Endothelial cell of umbilical vein (primary cell): ENCODE measurements around the gene MED12L. TPM values are rescaled to one million over a fixed set of nuclear protein-coding genes. Genes with fewer than 3 reads are reported as not detected.
A peak's percentile ranks its signal among the peaks of the same experiment; 100 is the strongest.

Experiments
- BruUV-seq: library from RNA; stranded (reverse); fragments of 400-500 nt; replicated peaks from 2 replicates; lab custom pipeline; 2021; lab: Mats Ljungman, UMichigan
- CTCF ChIA-PET: fragments of 300-600, 350-600 bp; sonication (Branson Sonifier 250); formaldehyde crosslinking; loops from one replicate; lab custom pipeline; 2021; ENCODE audit warnings: antibody characterized with exemption, inconsistent platforms; lab: Charles Lee
- POLR2A ChIA-PET: fragments of 300-600, 350-600 bp; sonication (Branson Sonifier 250); formaldehyde crosslinking; loops from one replicate; lab custom pipeline; 2021; ENCODE audit warnings: antibody characterized with exemption, inconsistent platforms; lab: Charles Lee
- DNase-seq: peaks from one replicate; pipeline ENCODE4 v3.0.0-alpha.2; 2011; ENCODE audit warnings: low read depth, low spot score
- FAIRE-seq: peaks from 2 replicates; lab custom pipeline; 2011; peaks lifted over from hg19 to GRCh38; lab: Jason Lieb, UNC
- H2AFZ ChIP-seq: 2 replicates; pipeline ENCODE4 v1.6.0; 2012; ENCODE audit warnings: low read depth, low read length, control low read depth, inconsistent platforms
- H3K27ac ChIP-seq: 2 replicates; pipeline ENCODE4 v1.5.1; 2011; ENCODE audit warnings: low read depth, mild to moderate bottlenecking, control low read depth, low read length, moderate library complexity; ENCODE audit not compliant: insufficient read depth
- H3K27me3 ChIP-seq, 2 experiments: 2 replicates each; pipeline versions ENCODE4 v1.6.0 to v1.6.1; 2011; ENCODE audit warnings: low read length in 2 of 2, mixed read lengths in 1 of 2; ENCODE audit not compliant: control insufficient read depth in 2 of 2, insufficient read depth in 2 of 2
- H3K36me3 ChIP-seq, 2 experiments: 2 replicates in 1 of 2; 3 replicates in 1 of 2; pipeline ENCODE4 v1.5.1; 2011; ENCODE audit warnings: low read length in 2 of 2, mild to moderate bottlenecking in 1 of 2, moderate library complexity in 1 of 2; ENCODE audit not compliant: control insufficient read depth in 2 of 2, insufficient read depth in 2 of 2; ENCODE audit errors: extremely low read depth in 1 of 2
- H3K4me1 ChIP-seq: 3 replicates; pipeline ENCODE4 v1.5.1; 2011; ENCODE audit warnings: mild to moderate bottlenecking, low read length; ENCODE audit not compliant: control insufficient read depth, insufficient read depth; ENCODE audit errors: extremely low read depth
- H3K4me2 ChIP-seq: 2 replicates; pipeline ENCODE4 v1.6.1; 2011; ENCODE audit warnings: low read length, control low read depth, mixed read lengths; ENCODE audit not compliant: insufficient read depth
- H3K4me3 ChIP-seq, 3 experiments: fragments of 200-600 bp in 1 of 3; sonication (generic), shearing (Covaris generic) in 1 of 3; replicated peaks in 1 of 3; 2 replicates each; pipeline ENCODE4 v1.5.1; 2011 to 2016; ENCODE audit warnings: control low read depth in 3 of 3, low read length in 3 of 3, mild to moderate bottlenecking in 2 of 3, inconsistent platforms in 1 of 3, low read depth in 1 of 3, moderate library complexity in 1 of 3; ENCODE audit not compliant: insufficient read depth in 1 of 3
- H3K79me2 ChIP-seq: 2 replicates; pipeline ENCODE4 v1.6.0; 2012; ENCODE audit warnings: low read length, inconsistent platforms; ENCODE audit not compliant: control insufficient read depth, insufficient read depth
- H3K9ac ChIP-seq: replicated peaks from 2 replicates; pipeline ENCODE3; 2011; ENCODE audit warnings: low read length, control low read depth; ENCODE audit not compliant: insufficient read depth; ENCODE audit errors: extremely low read depth
- H3K9me1 ChIP-seq: replicated peaks from 3 replicates; pipeline ENCODE4 v1.6.0; 2011; ENCODE audit warnings: mild to moderate bottlenecking, low read length; ENCODE audit not compliant: control insufficient read depth, insufficient read depth; ENCODE audit errors: extremely low read depth
- H3K9me3 ChIP-seq: replicated peaks from 2 replicates; pipeline ENCODE4 v1.5.1; 2012; ENCODE audit warnings: low read length, inconsistent platforms; ENCODE audit not compliant: control insufficient read depth, insufficient read depth
- H4K20me1 ChIP-seq: replicated peaks from 2 replicates; pipeline ENCODE3; 2011; ENCODE audit warnings: mild to moderate bottlenecking, low read length; ENCODE audit not compliant: control insufficient read depth, insufficient read depth; ENCODE audit errors: extremely low read depth
- EZH2 ChIP-seq: IDR thresholded peaks from 2 replicates; pipeline ENCODE4 v1.6.1; 2012; ENCODE audit warnings: borderline replicate concordance, low read depth, mild to moderate bottlenecking, moderate library complexity, low read length, inconsistent platforms; ENCODE audit not compliant: severe bottlenecking
- FOS ChIP-seq: IDR thresholded peaks from 2 replicates; pipeline ENCODE4 v1.6.1; 2011; ENCODE audit warnings: mild to moderate bottlenecking, low read length, moderate library complexity, borderline replicate concordance; ENCODE audit not compliant: insufficient read depth
- GATA2 ChIP-seq: IDR thresholded peaks from 2 replicates; pipeline ENCODE4 v1.7.0; 2011; ENCODE audit warnings: low read depth, mild to moderate bottlenecking, moderate library complexity, mixed read lengths, low read length; ENCODE audit not compliant: insufficient read length, insufficient read depth
- JUN ChIP-seq: IDR thresholded peaks from 2 replicates; pipeline ENCODE4 v1.6.1; 2011; ENCODE audit warnings: borderline replicate concordance, low read depth; ENCODE audit not compliant: insufficient read length, insufficient read depth
- MAX ChIP-seq: IDR thresholded peaks from 2 replicates; pipeline ENCODE4 v1.6.1; 2011; ENCODE audit not compliant: insufficient read depth, insufficient read length
- MYC ChIP-seq: IDR thresholded peaks from one replicate; pipeline ENCODE4 v1.6.1; 2011; ENCODE audit warnings: mild to moderate bottlenecking, low read depth, low read length
- POLR2A ChIP-seq: IDR thresholded peaks from 2 replicates; pipeline ENCODE4 v1.6.1; 2012; ENCODE audit warnings: low read depth, mild to moderate bottlenecking, control low read depth, low read length
- POLR2AphosphoS5 ChIP-seq: IDR thresholded peaks from 2 replicates; pipeline ENCODE4 v1.6.1; 2012; ENCODE audit warnings: low read depth, mild to moderate bottlenecking, control low read depth, low read length, moderate library complexity; ENCODE audit not compliant: insufficient read depth
- dilution Hi-C: fragments of 300-500 bp; cut with MboI; formaldehyde crosslinking; loops from one replicate; pipeline ENCODE4 v1.15.0; 2019; ENCODE audit warnings: low sequenced_read_pairs; ENCODE audit not compliant: extremely low pct_ligation_motif_present
- intact Hi-C: fragments of 100-400 bp; cut with micrococcal nuclease; formaldehyde crosslinking; loops from one replicate; pipeline ENCODE4 v1.10.0; 2022
- polyA plus RNA-seq, 4 experiments: library from polyadenylated mRNA; depleted of rRNA in 3 of 4; stranded (reverse) in 3 of 4; unstranded in 1 of 4; fragments of >200 nt; gene quantifications; 2 replicates each; pipeline versions ENCODE4 v1.2.1 to v1.2.3, GENCODE V29; 2011 to 2012; ENCODE audit warnings: missing spikeins in 1 of 4
- total RNA-seq: library from RNA; stranded (reverse); gene quantifications from 2 replicates; pipeline ENCODE4 v1.2.3, GENCODE V29; 2021
- TF ChIP-seq, protein P1 (sequence below), 2 donors: IDR thresholded peaks; 1 replicate in 1 of 2; 2 replicates in 1 of 2; pipeline ENCODE4 v1.5.1; 2011; ENCODE audit warnings: low read length in 2 of 2, mild to moderate bottlenecking in 2 of 2, moderate library complexity in 2 of 2, control low read depth in 1 of 2, inconsistent platforms in 1 of 2, low read depth in 1 of 2; ENCODE audit not compliant: insufficient read depth in 1 of 2; ENCODE audit errors: extremely low read depth in 1 of 2

MED12L gene
- total and polyA plus RNA-seq, 2 donors (not counting 3 experiments of a cell fraction or from before 2014, with no cell fraction given), result 0.03 to 0.27 TPM

DNA sequence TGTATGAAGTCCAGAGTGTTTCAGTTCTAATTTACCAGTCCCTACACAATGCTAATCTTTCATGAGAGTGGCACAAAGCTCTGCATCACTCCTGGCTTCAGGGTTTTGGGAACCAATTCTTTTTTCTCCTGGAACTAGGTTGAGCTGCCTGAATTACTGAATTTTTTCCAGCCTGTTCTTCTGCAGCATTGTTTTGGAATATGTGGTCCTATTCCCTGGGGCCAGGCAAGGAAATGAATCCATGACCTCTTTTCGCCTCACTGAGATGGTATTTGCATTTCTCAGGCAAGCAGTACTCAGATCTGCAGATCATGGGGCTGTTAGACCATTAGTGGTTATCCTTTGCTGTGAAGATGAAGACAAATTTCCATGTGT, 143.2 kb downstream of the MED12L start:
- peak overlapping the region; percentile 40 for H3K27ac ChIP-seq
- TF ChIP-seq EZH2 (no peak), MAX (no peak)
- no peak overlapping the region for H3K9ac ChIP-seq
- BruUV-seq, result no TSS peak
- peak overlapping the region; percentile 80 for H3K4me2 ChIP-seq
- no peaks in the 10 kb centered on the region for H3K79me2 ChIP-seq
- ChIA-PET POLR2A (no interaction called here), CTCF (interaction anchor here (0.9 to 6.7 kb wide), 25 partner anchors 9 to 1296 kb away, joined by 3 to 75 read pairs (median 5); partner anchors contain the start of gene P2RY14)
- no peak for FAIRE-seq
- no peaks in the 10 kb centered on the region for H3K27me3 ChIP-seq
- dilution Hi-C loops, result no loop called here
- H3K9me3 ChIP-seq, result no peaks in the 10 kb centered on the region
- DNase-seq, result peak; percentile 36
- no peaks in the 10 kb centered on the region for H4K20me1 ChIP-seq
- no peaks in the 10 kb centered on the region for H3K9me1 ChIP-seq
- intact Hi-C loops, result loop anchor here (5.0 kb wide), 1 partner anchor 209 kb away; no protein-coding TSS in a partner anchor
- peaks cover 11% of the 10 kb centered on the region for H3K4me1 ChIP-seq
- H3K4me3 ChIP-seq, result no peak overlapping the region
- peak overlapping the region; percentile 51 for H2AFZ ChIP-seq
- H3K36me3 ChIP-seq, result no peaks in the 10 kb centered on the region

- Histone ChIP-seq H3K4me2 (no peak overlapping the region), H3K27me3 (peaks cover 0 to 2% of the 10 kb centered on the region in 2 experiments), H3K9me3 (no peaks in the 10 kb centered on the region), H2AFZ (no peak overlapping the region), H3K9me1 (no peaks in the 10 kb centered on the region), H3K36me3 (no peaks in the 10 kb centered on the region), H3K4me3 (no peak overlapping the region), H3K79me2 (no peaks in the 10 kb centered on the region), H4K20me1 (no peaks in the 10 kb centered on the region), H3K27ac (no peak overlapping the region), H3K9ac (no peak overlapping the region), H3K4me1 (peaks cover 11% of the 10 kb centered on the region)
- DNase-seq, result no peak
- TF ChIP-seq EZH2 (no peak), MYC (no peak), GATA2 (no peak), POLR2AphosphoS5 (no peak), FOS (no peak), MAX (no peak), POLR2A (no peak), JUN (no peak)
- TF ChIP-seq, protein P1, sequence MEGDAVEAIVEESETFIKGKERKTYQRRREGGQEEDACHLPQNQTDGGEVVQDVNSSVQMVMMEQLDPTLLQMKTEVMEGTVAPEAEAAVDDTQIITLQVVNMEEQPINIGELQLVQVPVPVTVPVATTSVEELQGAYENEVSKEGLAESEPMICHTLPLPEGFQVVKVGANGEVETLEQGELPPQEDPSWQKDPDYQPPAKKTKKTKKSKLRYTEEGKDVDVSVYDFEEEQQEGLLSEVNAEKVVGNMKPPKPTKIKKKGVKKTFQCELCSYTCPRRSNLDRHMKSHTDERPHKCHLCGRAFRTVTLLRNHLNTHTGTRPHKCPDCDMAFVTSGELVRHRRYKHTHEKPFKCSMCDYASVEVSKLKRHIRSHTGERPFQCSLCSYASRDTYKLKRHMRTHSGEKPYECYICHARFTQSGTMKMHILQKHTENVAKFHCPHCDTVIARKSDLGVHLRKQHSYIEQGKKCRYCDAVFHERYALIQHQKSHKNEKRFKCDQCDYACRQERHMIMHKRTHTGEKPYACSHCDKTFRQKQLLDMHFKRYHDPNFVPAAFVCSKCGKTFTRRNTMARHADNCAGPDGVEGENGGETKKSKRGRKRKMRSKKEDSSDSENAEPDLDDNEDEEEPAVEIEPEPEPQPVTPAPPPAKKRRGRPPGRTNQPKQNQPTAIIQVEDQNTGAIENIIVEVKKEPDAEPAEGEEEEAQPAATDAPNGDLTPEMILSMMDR (IDR thresholded peaks at IDR 0.05; ENCODE audit: extremely low read depth in 1 of 2, insufficient read depth in 1 of 2, low read depth in 1 of 2, low read length in 2 of 2), result no peak
- no TSS peak for BruUV-seq
- FAIRE-seq, result no peak
- intact Hi-C loops, result no loop called here
- dilution Hi-C loops, result no loop called here
- POLR2A ChIA-PET, result no interaction called here
- CTCF ChIA-PET, result interaction anchor here (0.7 to 1.1 kb wide), 2 partner anchors 18 to 63 kb away, joined by 3 to 5 read pairs; no protein-coding TSS in a partner anchor
Observed at GRCh38 chr3:151230646-151231045, 145.2 kb downstream of the MED12L start.
